Occipital lobe (tissue), 2 donors: ENCODE measurements around the gene IGLL1. TPM values are rescaled to one million over a fixed set of nuclear protein-coding genes. Genes with fewer than 3 reads are reported as not detected.
"Not testable (repeated sequence)": the region's sequence is repeated elsewhere in the genome, so short reads cannot be mapped to it uniquely, and the experiment has no call there.

ENCODE experiments used
- DNase-seq: peaks from one replicate; lab custom pipeline; 2025; lab: John Stamatoyannopoulos, UW
- total RNA-seq: library from RNA; depleted of rRNA; stranded (reverse); fragments of >200 nt; gene quantifications from one replicate; pipeline ENCODE4 v1.2.3, GENCODE V29; 2014

Gene IGLL1
- total RNA-seq, 1 donor from 2014 or later: not detected

GRCh38 chr22:23591846-23592245 is 11.8 kb upstream of the IGLL1 start:
- DNase-seq: no peak

- peak; percentile 17 for DNase-seq
Observed at GRCh38 chr22:23591201-23591791, 11.2 kb upstream of the IGLL1 start.

GRCh38 chr22:23583836-23584235 is 3.7 kb upstream of the IGLL1 start:
- DNase-seq: no peak

- no peak for DNase-seq
Observed at GRCh38 chr22:23583153-23583552, 3.1 kb upstream of the IGLL1 start.

- DNase-seq: no peak
Observed at GRCh38 chr22:23581260-23581650, 1.2 kb upstream of the IGLL1 start.

GRCh38 chr22:23580576-23581259 is 628 bp upstream of the IGLL1 start:
- no peak for DNase-seq

- DNase-seq: no peak
Observed at GRCh38 chr22:23579280-23579679, 810 bp downstream of the IGLL1 start.

GRCh38 chr22:23578306-23578705 is 1.8 kb downstream of the IGLL1 start:
- DNase-seq: no peak

GRCh38 chr22:23576681-23577080 is 3.4 kb downstream of the IGLL1 start:
- DNase-seq: no peak

GRCh38 chr22:23575601-23576000 is 4.5 kb downstream of the IGLL1 start:
- DNase-seq: no peak

GRCh38 chr22:23574877-23575276 is 5.2 kb downstream of the IGLL1 start:
- no peak for DNase-seq

GRCh38 chr22:23574371-23574811 is 5.7 kb downstream of the IGLL1 start:
- DNase-seq: no peak

GRCh38 chr22:23573701-23574235 is 6.3 kb downstream of the IGLL1 start:
- not testable (repeated sequence) for DNase-seq

- DNase-seq: not testable (repeated sequence)
Observed at GRCh38 chr22:23573106-23573505, 7.0 kb downstream of the IGLL1 start.

GRCh38 chr22:23571486-23571885 is 8.6 kb downstream of the IGLL1 start:
- no peak for DNase-seq

GRCh38 chr22:23570681-23571080 is 9.4 kb downstream of the IGLL1 start:
- no peak for DNase-seq

- no peak for DNase-seq
Observed at GRCh38 chr22:23569716-23570115, 10.4 kb downstream of the IGLL1 start.

- no peak for DNase-seq
Observed at GRCh38 chr22:23569291-23569690, 10.8 kb downstream of the IGLL1 start.

- no peak for DNase-seq
Observed at GRCh38 chr22:23566705-23567475, 13.2 kb downstream of the IGLL1 start.

- DNase-seq: no peak
Observed at GRCh38 chr22:23565915-23566704, 14.0 kb downstream of the IGLL1 start.

- no peak for DNase-seq
Observed at GRCh38 chr22:23565305-23565914, 14.7 kb downstream of the IGLL1 start.
